ENCODE measurements around the gene MYO5B.

GRCh38 chr18:49811151-49811938 is 383.6 kb downstream of the MYO5B start:
- TF ChIP-seq CTCF (IDR thresholded peaks at IDR 0.05 in 4 of 5, conservative IDR thresholded peaks at IDR 0.05 in 1 of 5) (no peak), POLR2A (IDR thresholded peaks at IDR 0.05) (no peak)
